Liver (tissue), 9 donors: Measurements from ENCODE around the gene STX5. TPM values are rescaled to one million over a fixed set of nuclear protein-coding genes. Genes with fewer than 3 reads are reported as not detected.

Source experiments
- DNase-seq: peaks from one replicate; pipeline ENCODE4 v3.0.0-alpha.2; 2017; ENCODE audit warnings: low spot score
- H3K27ac ChIP-seq, 2 donors: one replicate each; pipeline ENCODE4 v1.7.0; 2013; ENCODE audit warnings: inconsistent platforms in 2 of 2, low read length in 2 of 2, control low read depth in 1 of 2, low read depth in 1 of 2, mild to moderate bottlenecking in 1 of 2
- H3K27me3 ChIP-seq, 4 donors: one replicate each; pipeline versions ENCODE4 v1.6.1 to v1.7.0; 2013; ENCODE audit warnings: low read length in 3 of 4, inconsistent platforms in 1 of 4, mild to moderate bottlenecking in 1 of 4, moderate library complexity in 1 of 4; ENCODE audit not compliant: control insufficient read depth in 4 of 4, insufficient read depth in 4 of 4
- H3K36me3 ChIP-seq, 4 donors: one replicate each; pipeline versions ENCODE4 v1.6.1 to v1.7.0; 2013; ENCODE audit warnings: low read length in 3 of 4, mild to moderate bottlenecking in 3 of 4, low read depth in 1 of 4, moderate library complexity in 1 of 4; ENCODE audit not compliant: control insufficient read depth in 4 of 4, insufficient read depth in 3 of 4
- H3K4me1 ChIP-seq, 4 donors: one replicate each; pipeline versions ENCODE4 v1.6.1 to v1.7.0; 2013; ENCODE audit warnings: low read length in 3 of 4, mild to moderate bottlenecking in 3 of 4, moderate library complexity in 1 of 4; ENCODE audit not compliant: control insufficient read depth in 4 of 4, insufficient read depth in 4 of 4
- H3K4me3 ChIP-seq, 3 donors: one replicate each; pipeline versions ENCODE4 v1.6.1 to v1.7.0; 2013; ENCODE audit warnings: low read length in 3 of 3, control low read depth in 1 of 3, low read depth in 1 of 3, mild to moderate bottlenecking in 1 of 3
- H3K9ac ChIP-seq, 2 donors: one replicate each; pipeline ENCODE4 v1.7.0; 2013; ENCODE audit warnings: low read length in 2 of 2, mild to moderate bottlenecking in 2 of 2, moderate library complexity in 2 of 2, control low read depth in 1 of 2, low read depth in 1 of 2
- H3K9me3 ChIP-seq, 4 donors: one replicate each; pipeline versions ENCODE4 v1.6.1 to v1.7.0; 2013; ENCODE audit warnings: low read length in 3 of 4; ENCODE audit not compliant: control insufficient read depth in 4 of 4
- ATF3 ChIP-seq: IDR thresholded peaks from 2 replicates; pipeline ENCODE4 v1.6.1; 2016; ENCODE audit warnings: antibody characterized with exemption
- CTCF ChIP-seq: fragments of 150-350 bp; IDR thresholded peaks from 2 replicates; pipeline ENCODE4 v1.5.1; 2017; ENCODE audit warnings: improper control_type of control experiment, low read depth, low read length; ENCODE audit not compliant: missing input control
- EGR1 ChIP-seq, 2 donors: IDR thresholded peaks; 2 replicates each; pipeline ENCODE4 v1.6.1; 2016 to 2018; ENCODE audit warnings: antibody characterized with exemption in 2 of 2, low read depth in 2 of 2
- FOXA2 ChIP-seq: IDR thresholded peaks from 2 replicates; pipeline ENCODE4 v1.6.1; 2016; ENCODE audit warnings: antibody characterized with exemption
- GABPA ChIP-seq, 2 donors: IDR thresholded peaks in 1 of 2; conservative IDR thresholded peaks in 1 of 2; 2 replicates each; pipeline ENCODE4 v1.6.1; 2016; ENCODE audit warnings: antibody characterized with exemption in 2 of 2, mild to moderate bottlenecking in 1 of 2, moderate library complexity in 1 of 2
- HNF4A ChIP-seq, 2 donors: conservative IDR thresholded peaks; 2 replicates each; pipeline ENCODE4 v1.6.1; 2016; ENCODE audit warnings: antibody characterized with exemption in 2 of 2, mild to moderate bottlenecking in 2 of 2
- HNF4G ChIP-seq: IDR thresholded peaks from 2 replicates; pipeline ENCODE4 v1.6.1; 2016; ENCODE audit warnings: antibody characterized with exemption
- JUND ChIP-seq, 2 donors: IDR thresholded peaks; 2 replicates each; pipeline ENCODE4 v1.6.1; 2016; ENCODE audit warnings: antibody characterized with exemption in 2 of 2
- MAX ChIP-seq: IDR thresholded peaks from 2 replicates; pipeline ENCODE4 v1.6.1; 2016; ENCODE audit warnings: antibody characterized with exemption
- NR2F2 ChIP-seq: IDR thresholded peaks from 2 replicates; pipeline ENCODE4 v1.6.1; 2016; ENCODE audit warnings: antibody characterized with exemption
- RAD21 ChIP-seq, 2 donors: IDR thresholded peaks; 2 replicates each; pipeline ENCODE4 v1.6.1; 2016; ENCODE audit warnings: antibody characterized with exemption in 2 of 2, mild to moderate bottlenecking in 2 of 2
- REST ChIP-seq: IDR thresholded peaks from 2 replicates; pipeline ENCODE4 v1.6.1; 2016; ENCODE audit warnings: antibody characterized with exemption, mild to moderate bottlenecking
- RXRA ChIP-seq, 2 donors: IDR thresholded peaks; 2 replicates each; pipeline ENCODE4 v1.6.1; 2017 to 2018; ENCODE audit warnings: antibody characterized with exemption in 2 of 2, mild to moderate bottlenecking in 1 of 2
- SP1 ChIP-seq: IDR thresholded peaks from 2 replicates; pipeline ENCODE4 v1.6.1; 2018; ENCODE audit warnings: antibody characterized with exemption, mild to moderate bottlenecking
- TAF1 ChIP-seq: conservative IDR thresholded peaks from 2 replicates; pipeline ENCODE4 v1.6.1; 2016; ENCODE audit warnings: antibody characterized with exemption, mild to moderate bottlenecking
- YY1 ChIP-seq: IDR thresholded peaks from 2 replicates; pipeline ENCODE4 v1.6.1; 2016; ENCODE audit warnings: antibody characterized with exemption, mild to moderate bottlenecking
- ZBTB33 ChIP-seq: IDR thresholded peaks from 2 replicates; pipeline ENCODE4 v1.6.1; 2016; ENCODE audit warnings: antibody characterized with exemption
- WGBS: extraction: QIAGEN DNeasy Blood & Tissue Kit; methylation state at CpG from one replicate; pipeline ENCODE4 v1.1.7; 2013; 5-methylcytosine and 5-hydroxymethylcytosine counted together
- polyA plus RNA-seq, 2 donors: library from polyadenylated mRNA; stranded (reverse) in 1 of 2; unstranded in 1 of 2; fragments of 200-250 nt in 1 of 2; fragments of >200 nt in 1 of 2; fragmentation: Nextera tagmentation in 1 of 2; extraction: Ambion mirVana in 1 of 2; gene quantifications; one replicate each; pipeline versions ENCODE4 v1.2.1 to v1.2.3, GENCODE V29; 2013 to 2015
- total RNA-seq, 2 donors: library from RNA; depleted of rRNA; stranded (reverse); fragments of >200 nt; gene quantifications; one replicate each; pipeline ENCODE4 v1.2.3, GENCODE V29; 2014
- donor health status: healthy.
- donor health status: healthy.
- donor health status: healthy.
- donor health status: healthy.
- donor health status: healthy.

Gene STX5
- total and polyA plus RNA-seq, 4 donors: 13.6 to 34.1 (median 26.1) TPM

GRCh38 chr11:62853279-62853965, 21.6 kb upstream of the STX5 start:
- 80% methylated on average over 7 of the region's 7 CpGs for WGBS
- Histone ChIP-seq H3K9me3 (no peaks in the 10 kb centered on the region), H3K4me3 (no peak overlapping the region), H3K9ac (no peak overlapping the region), H3K4me1 (peaks cover 5 to 33% (median 17%) of the 10 kb centered on the region in 4 donors), H3K27me3 (no peaks in the 10 kb centered on the region), H3K27ac (no peak overlapping the region), H3K36me3 (peaks cover 2 to 27% (median 24%) of the 10 kb centered on the region in 4 donors)
- DNase-seq: no peak
- TF ChIP-seq TAF1: no peak
- TF ChIP-seq HNF4G: no peak
- no peak for TF ChIP-seq ATF3
- TF ChIP-seq HNF4A (conservative IDR thresholded peaks at IDR 0.05): no peak
- TF ChIP-seq REST: no peak
- no peak for TF ChIP-seq EGR1 (IDR thresholded peaks at IDR 0.05; ENCODE audit: low read depth in 2 of 2)
- no peak for TF ChIP-seq RXRA (IDR thresholded peaks at IDR 0.05)
- no peak for TF ChIP-seq SP1
- no peak for TF ChIP-seq YY1
- no peak for TF ChIP-seq RAD21 (IDR thresholded peaks at IDR 0.05)
- no peak for TF ChIP-seq ZBTB33
- no peak for TF ChIP-seq FOXA2
- TF ChIP-seq JUND (IDR thresholded peaks at IDR 0.05): no peak
- no peak for TF ChIP-seq NR2F2
- no peak for TF ChIP-seq GABPA (IDR thresholded peaks at IDR 0.05 in 1 of 2, conservative IDR thresholded peaks at IDR 0.05 in 1 of 2)
- no peak for TF ChIP-seq MAX

GRCh38 chr11:62852523-62853188, 20.8 kb upstream of the STX5 start:
- no peak overlapping the region for H3K9ac ChIP-seq
- H3K4me3 ChIP-seq: no peak overlapping the region
- no peaks in the 10 kb centered on the region for H3K27me3 ChIP-seq
- H3K27ac ChIP-seq: no peak overlapping the region
- H3K36me3 ChIP-seq: peaks cover 2 to 27% (median 24%) of the 10 kb centered on the region in 4 donors
- peaks cover 5 to 33% (median 17%) of the 10 kb centered on the region in 4 donors for H3K4me1 ChIP-seq
- no peak for DNase-seq
- no peak for TF ChIP-seq CTCF
- TF ChIP-seq RXRA (IDR thresholded peaks at IDR 0.05): no peak
- no peak for TF ChIP-seq RAD21 (IDR thresholded peaks at IDR 0.05)
- no peak for TF ChIP-seq FOXA2
- TF ChIP-seq SP1: no peak
- TF ChIP-seq TAF1: no peak
- no peak for TF ChIP-seq NR2F2
- TF ChIP-seq HNF4A (conservative IDR thresholded peaks at IDR 0.05): no peak
- no peaks in the 10 kb centered on the region for H3K9me3 ChIP-seq
